ENCODE data around the gene CLINT1. TPM values are rescaled to one million over a fixed set of nuclear protein-coding genes. Genes with fewer than 3 reads are reported as not detected.

Gene CLINT1
- total and polyA plus RNA-seq, 2 of the 13 experiments (the other 11 are each of a cell fraction or from before 2014, with no cell fraction given), result 64.0 to 104 TPM

DNA sequence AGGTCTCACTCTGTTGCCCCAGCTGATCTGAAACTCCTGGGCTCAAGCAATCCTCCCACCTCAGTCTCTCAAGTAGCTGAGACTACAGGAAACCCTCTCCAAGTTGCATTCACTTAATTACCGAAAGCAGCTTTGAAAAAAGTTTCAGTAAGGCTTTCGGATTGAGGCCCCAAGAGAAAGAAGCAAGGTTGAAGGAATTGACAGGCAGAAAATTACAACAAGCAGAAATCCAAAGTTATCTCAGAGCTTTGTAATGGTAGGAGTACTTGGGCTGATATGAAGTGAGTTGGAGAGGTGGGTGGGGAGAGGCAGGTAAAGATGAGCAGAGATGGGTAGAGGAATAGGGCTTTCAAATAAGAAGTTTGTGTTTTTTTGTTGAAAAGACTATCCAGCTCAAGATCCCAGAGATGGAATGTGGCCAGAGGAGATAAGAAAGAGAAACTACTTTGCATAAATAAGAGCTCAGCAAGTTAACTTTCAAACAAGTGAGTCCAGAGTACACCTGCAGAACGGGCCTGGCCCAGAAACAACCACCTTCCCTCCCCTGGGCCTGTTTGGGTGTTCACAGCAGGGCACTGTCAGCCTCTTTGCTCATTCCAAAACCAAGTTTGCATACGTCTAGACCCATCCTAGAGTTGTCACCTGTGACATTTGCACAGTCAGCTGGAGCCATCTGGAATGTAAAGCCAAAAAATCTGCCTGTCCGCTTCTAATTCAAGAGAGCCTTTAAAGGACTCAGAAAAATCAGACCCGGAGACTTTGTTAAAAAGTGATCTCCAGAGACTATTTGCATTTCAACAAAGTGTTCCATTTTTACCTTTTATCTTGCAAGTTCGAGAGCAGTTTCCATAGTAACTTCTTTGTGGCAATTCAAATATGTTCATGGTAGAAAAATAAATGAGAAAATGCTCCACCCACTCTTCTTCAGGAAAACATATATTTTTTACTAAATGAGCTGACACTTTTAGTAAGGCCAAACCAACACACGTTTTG, 2.2 kb upstream of the CLINT1 start (continued):
- TF ChIP-seq, protein P1, sequence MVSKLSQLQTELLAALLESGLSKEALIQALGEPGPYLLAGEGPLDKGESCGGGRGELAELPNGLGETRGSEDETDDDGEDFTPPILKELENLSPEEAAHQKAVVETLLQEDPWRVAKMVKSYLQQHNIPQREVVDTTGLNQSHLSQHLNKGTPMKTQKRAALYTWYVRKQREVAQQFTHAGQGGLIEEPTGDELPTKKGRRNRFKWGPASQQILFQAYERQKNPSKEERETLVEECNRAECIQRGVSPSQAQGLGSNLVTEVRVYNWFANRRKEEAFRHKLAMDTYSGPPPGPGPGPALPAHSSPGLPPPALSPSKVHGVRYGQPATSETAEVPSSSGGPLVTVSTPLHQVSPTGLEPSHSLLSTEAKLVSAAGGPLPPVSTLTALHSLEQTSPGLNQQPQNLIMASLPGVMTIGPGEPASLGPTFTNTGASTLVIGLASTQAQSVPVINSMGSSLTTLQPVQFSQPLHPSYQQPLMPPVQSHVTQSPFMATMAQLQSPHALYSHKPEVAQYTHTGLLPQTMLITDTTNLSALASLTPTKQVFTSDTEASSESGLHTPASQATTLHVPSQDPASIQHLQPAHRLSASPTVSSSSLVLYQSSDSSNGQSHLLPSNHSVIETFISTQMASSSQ (IDR thresholded peaks at IDR 0.05; ENCODE audit: low read depth), result no peak
- TF ChIP-seq, protein P1 (CRISPR knock-in tag; IDR thresholded peaks at IDR 0.05; ENCODE audit: borderline replicate concordance), result no peak
- TF ChIP-seq ISX (CRISPR knock-in tag; conservative IDR thresholded peaks at IDR 0.05) (no peak), ZNF616 (CRISPR knock-in tag; IDR thresholded peaks at IDR 0.05; ENCODE audit: low read depth) (no peak), CENPBD1 (CRISPR knock-in tag; IDR thresholded peaks at IDR 0.05; ENCODE audit: borderline replicate concordance, low read depth) (no peak), RCOR2 (CRISPR knock-in tag; IDR thresholded peaks at IDR 0.05) (no peak), ZNF713 (CRISPR knock-in tag; IDR thresholded peaks at IDR 0.05) (no peak), KDM1A (CRISPR knock-in tag; IDR thresholded peaks at IDR 0.05) (no peak), IRX3 (CRISPR knock-in tag; IDR thresholded peaks at IDR 0.05; ENCODE audit: borderline replicate concordance, low read depth) (no peak), FIP1L1 (IDR thresholded peaks at IDR 0.05; ENCODE audit: borderline replicate concordance, insufficient read depth, low read depth, low read length) (no peak), THAP11 (CRISPR knock-in tag; IDR thresholded peaks at IDR 0.05) (peak; percentile 52; the same call in 1 of the 2 replicates), HNF4G (IDR thresholded peaks at IDR 0.05; ENCODE audit: borderline replicate concordance, low read depth, low read length) (peak; percentile 35; the same call in 1 of the 2 replicates), HNF4G (CRISPR knock-in tag; IDR thresholded peaks at IDR 0.05; ENCODE audit: borderline replicate concordance, low read depth) (no peak)
- TF ChIP-seq, protein P2, sequence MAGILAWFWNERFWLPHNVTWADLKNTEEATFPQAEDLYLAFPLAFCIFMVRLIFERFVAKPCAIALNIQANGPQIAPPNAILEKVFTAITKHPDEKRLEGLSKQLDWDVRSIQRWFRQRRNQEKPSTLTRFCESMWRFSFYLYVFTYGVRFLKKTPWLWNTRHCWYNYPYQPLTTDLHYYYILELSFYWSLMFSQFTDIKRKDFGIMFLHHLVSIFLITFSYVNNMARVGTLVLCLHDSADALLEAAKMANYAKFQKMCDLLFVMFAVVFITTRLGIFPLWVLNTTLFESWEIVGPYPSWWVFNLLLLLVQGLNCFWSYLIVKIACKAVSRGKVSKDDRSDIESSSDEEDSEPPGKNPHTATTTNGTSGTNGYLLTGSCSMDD (CRISPR knock-in tag; IDR thresholded peaks at IDR 0.05), result no peak
- TF ChIP-seq, protein P3, sequence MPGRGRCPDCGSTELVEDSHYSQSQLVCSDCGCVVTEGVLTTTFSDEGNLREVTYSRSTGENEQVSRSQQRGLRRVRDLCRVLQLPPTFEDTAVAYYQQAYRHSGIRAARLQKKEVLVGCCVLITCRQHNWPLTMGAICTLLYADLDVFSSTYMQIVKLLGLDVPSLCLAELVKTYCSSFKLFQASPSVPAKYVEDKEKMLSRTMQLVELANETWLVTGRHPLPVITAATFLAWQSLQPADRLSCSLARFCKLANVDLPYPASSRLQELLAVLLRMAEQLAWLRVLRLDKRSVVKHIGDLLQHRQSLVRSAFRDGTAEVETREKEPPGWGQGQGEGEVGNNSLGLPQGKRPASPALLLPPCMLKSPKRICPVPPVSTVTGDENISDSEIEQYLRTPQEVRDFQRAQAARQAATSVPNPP (CRISPR knock-in tag; IDR thresholded peaks at IDR 0.05), result no peak

All from HepG2 (cell line).